GM18517 (cell line): ENCODE measurements around the gene LRRC8C.
"Not testable (repeated sequence)": the region's sequence is repeated elsewhere in the genome, so short reads cannot be mapped to it uniquely, and the experiment has no call there.

Source experiments
- ATAC-seq: cut with Tn5 transposase; IDR thresholded peaks from one replicate; pipeline ENCODE4 v1.9.1; 2021; ENCODE audit warnings: mild to moderate bottlenecking, moderate library complexity; ENCODE audit not compliant: unreplicated experiment

Gene LRRC8C

DNA sequence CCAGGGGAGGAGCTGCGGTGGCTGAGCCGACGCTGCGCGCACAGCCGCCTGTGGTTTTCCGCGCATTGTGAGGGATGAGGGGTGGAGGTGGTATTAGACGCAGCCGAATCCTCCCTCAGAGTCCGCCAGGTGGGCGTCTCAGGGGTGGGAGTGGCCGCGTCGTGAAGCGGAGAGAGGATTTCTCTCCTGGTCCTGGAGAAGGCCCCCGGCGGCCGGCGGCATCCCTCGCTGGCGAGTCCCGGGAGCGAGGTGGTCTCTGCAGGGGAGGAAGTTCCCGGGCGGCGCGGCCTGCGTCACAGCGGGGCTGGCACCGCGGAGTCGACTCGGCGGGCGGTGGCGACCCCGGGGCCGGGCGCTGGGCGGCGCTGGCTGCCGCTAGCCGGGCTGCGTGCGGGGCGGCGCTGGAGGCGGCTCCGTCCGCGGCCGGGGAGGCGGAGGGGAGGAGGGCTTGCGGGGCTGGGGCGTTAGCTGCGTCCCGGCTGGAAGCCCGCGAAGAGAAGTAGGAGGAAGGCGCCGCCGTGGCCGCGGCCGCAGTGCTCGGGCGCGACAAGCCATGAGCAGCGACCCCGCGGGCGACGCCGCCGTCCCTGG is at the start of gene LRRC8C:
Gene LRRC8C, plus strand, starts transcription at position 464 of the 591 bp plus-strand sequence. CDS start 53,354 bp downstream, outside the sequence.
- ATAC-seq, result peak; percentile 84

DNA sequence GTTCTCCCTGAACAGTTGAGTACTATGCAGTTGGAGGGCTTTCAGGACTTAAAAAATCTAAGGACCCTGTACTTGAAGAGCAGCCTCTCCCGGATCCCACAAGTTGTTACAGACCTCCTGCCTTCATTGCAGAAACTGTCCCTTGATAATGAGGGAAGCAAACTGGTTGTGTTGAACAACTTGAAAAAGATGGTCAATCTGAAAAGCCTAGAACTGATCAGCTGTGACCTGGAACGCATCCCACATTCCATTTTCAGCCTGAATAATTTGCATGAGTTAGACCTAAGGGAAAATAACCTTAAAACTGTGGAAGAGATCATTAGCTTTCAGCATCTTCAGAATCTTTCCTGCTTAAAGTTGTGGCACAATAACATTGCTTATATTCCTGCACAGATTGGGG is 48.7 kb upstream of the LRRC8C start:
- no peak for ATAC-seq

DNA sequence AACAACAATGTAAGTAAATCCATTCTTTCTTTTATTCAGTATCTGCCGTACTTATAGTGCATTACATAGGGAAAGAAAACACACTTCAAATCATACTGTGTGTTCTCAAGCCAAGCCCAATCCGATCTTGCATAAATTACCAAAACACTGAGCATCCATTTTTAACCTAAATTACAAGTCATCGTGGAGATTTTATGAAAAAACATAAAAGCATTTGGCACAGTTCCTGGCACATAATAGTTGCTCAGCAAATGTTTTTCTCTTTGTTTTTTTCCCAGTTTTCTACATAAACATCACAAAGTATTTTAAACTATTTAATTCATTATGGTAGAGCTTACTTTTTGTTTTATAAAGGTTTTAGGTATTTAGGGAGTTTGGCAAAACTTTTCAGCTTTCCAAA is 48.1 kb upstream of the LRRC8C start:
- no peak for ATAC-seq

DNA sequence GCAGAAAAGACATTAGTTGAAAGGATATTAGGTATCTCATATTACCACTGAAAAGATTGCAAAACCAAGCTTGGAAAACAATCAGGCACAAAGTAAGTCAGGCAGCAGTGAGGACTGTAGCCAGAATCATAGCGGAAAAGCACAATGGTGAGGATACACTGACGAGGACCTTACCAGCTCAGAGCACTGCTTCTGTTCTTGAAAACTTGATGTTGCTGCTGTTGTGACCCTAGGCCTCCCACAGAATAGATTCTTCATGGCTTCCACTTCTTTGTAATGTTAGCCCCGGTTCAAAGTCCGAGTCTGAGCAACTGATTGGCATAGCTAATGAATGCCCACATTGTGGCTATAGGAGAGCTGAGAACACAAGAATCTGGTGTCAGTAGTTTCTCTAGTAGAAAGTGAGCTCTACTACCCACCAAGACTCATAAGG is 45.2 kb upstream of the LRRC8C start:
- ATAC-seq, result no peak

DNA sequence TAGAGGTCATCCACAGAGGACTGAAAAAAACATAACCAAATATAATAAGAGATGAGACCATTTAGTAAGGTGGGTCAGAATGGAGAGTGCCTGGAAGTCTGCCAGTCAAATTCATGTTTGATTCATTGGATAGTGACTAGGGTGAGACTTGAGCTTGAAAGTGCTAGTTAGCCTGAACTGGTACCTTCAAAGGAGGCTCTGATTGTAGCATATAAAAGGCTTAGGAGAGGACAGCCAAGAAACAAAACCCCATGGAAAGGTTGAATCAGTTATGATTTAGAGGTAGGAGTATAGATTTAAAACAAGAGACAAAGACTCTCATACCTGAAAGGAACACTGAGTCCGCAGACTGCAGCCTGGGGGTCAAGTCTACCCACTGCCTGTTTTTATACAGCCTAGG is 44.4 kb upstream of the LRRC8C start:
- ATAC-seq, result no peak

DNA sequence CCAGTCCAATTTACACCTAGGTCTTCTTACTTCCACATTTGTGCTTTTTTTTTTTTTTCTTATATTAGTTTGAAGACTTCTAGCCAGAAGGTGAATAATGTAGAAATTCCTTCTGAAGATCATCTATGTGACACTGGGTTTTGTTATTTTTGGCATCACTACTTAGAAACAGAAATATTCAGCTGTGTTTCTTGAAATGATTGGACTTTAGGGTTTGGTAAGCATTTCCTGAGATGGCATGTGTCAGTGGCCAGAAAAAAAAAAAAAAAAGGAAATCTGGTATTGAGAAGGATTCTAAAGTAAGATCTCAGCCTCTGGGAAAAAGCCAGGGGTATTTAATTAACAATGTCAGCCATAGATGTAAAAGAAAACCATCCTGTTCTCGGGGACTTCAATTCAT is 43.4 kb upstream of the LRRC8C start:
- no peak for ATAC-seq

DNA sequence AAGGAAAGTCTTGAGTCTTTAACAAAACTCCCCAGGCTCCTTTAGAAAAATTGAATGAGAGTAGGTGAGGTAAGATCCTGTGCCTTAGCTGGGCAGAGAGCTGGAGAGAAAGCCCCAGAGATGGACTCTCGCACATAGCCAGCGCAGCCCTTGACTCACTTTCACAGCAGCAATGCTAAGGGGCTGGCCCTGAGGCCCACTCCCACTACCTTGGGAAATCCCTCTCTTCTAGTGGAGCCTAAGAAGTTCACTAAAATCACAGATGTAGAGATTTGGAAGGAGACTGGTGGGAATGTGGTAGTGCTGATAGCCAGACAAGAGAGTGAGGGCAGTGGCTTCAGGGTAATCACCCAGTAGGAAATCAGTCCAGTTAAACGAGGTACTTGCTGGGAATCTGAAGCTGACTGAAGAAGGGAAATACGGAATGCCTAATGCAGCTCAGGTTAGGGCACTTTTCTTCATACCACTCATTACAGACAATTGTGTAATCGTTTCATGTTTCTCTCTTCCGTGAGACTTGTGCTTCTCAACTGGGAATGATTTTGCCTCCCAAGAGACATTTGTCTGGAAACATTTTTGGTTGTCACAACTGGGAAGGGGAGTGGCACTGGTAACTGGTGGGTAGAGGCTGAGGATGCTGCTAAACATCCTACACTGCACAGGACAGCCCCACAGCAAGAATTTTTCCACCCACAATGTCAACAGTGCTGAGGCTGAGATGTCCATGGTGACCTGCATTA is 42.4 kb upstream of the LRRC8C start:
- ATAC-seq, result no peak

DNA sequence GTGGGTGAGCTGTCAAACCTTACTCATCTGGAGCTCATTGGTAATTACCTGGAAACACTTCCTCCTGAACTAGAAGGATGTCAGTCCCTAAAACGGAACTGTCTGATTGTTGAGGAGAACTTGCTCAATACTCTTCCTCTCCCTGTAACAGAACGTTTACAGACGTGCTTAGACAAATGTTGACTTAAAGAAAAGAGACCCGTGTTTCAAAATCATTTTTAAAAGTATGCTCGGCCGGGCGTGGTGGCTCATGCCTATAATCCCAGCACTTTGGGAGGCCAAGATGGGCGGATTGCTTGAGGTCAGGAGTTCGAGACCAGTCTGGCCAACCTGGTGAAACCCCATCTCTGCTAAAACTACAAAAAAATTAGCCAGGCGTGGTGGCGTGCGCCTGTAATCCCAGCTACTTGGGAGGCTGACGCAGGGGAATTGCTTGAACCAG is 40.0 kb upstream of the LRRC8C start:
- ATAC-seq, result not testable (repeated sequence)

DNA sequence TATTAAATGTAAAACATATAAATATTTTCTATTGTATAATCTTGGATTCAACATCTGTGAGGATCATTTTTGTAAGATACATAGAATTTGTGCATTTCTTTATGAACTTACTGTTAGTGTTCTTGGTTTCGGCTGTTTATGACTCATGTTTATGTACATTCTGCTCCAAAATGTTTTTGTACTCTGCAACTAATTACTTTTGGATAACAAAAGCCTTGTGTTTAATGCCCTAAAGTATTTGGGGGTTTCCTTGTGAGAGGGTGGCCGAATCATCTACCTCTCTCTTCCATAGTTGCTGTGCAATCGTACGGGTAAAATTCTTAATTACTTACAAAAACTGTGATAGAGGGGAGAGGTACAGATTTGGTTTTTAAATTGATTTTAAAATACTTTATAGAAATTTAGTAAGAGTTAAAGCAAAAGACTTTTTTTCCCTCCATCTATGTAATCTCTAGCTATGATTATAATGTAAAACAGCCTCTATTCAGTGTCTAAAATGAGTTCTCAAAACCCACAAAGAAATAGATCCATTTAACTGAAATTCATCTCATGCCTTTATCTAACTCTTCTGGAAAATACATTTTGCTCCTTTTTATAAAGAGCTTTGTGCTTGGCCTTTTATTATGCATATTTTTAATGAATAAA is 38.7 kb upstream of the LRRC8C start:
- ATAC-seq, result no peak

DNA sequence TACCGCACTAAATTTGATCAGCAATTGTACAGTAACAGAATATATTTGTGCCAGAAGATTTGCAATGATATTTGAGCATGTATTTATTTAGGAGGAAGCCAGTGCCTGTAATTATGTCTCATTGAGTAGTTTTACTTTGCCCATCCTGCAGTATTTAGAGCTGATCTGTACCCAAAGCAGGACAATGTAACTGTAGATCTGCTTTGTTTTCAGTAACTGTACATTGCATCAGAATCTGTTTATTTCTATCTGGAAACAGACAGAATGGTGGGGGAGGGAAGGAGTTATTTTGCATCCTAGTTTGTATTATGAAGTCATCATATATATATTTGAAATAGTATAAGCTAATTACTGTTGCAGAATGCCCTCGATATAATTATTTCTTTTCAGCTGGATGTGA is 36.2 kb upstream of the LRRC8C start:
- no peak for ATAC-seq

DNA sequence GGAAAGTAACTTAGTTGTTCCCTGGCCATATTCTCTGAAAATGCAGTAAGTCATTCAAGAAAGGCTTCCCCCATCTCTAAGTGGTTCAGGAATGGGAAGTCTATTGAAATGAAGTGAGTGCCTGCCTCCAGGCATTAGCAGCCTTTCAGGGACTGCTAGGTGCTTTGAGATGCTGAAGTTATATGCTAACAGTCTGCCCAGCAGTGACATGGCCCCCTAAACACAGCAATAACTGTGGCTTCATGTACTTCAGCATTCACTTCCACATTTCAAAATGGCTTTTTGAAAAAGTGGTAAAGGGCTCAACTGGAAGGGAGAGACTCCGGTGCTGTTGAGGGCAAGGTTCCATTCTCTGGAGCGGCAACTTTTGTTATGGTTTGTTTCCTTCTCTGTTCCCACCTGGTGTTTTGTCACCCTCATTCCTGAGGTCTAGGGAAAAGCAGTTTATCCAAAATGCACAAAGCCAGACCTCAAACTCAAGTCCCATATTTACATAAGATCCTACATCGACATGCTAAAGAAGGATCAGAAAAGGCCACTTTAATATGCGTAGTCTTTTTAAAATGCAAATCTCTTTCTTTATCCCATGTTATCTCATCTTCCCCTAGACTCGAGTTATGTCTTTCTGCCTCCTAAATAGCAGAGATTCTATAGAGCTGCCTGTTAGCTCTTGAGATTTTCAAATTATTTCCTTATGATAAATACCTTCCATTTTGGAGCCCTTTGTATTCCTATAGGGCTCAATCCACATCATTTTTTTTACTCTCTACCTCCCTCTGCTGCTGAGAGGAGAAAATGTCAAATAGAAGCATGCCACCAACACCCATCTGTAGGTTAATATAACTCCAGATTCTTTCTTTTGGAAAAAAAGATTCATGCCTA is 34.2 kb upstream of the LRRC8C start:
- ATAC-seq, result peak; percentile 67

DNA sequence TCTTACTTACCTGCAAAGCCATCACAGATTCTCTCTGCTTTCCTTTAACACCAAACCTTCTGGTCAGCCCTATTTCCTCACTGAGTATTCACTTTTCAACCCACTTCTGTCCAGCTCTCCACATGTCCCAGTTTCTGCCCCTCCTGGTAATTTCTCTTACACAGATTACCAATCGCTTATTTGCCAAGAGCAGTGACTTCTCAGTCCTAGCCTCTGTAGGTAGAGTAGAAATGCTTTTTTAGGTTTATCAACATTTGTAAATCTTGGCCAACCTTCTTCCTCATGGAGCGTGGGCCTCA is 33.6 kb upstream of the LRRC8C start:
- no peak for ATAC-seq

DNA sequence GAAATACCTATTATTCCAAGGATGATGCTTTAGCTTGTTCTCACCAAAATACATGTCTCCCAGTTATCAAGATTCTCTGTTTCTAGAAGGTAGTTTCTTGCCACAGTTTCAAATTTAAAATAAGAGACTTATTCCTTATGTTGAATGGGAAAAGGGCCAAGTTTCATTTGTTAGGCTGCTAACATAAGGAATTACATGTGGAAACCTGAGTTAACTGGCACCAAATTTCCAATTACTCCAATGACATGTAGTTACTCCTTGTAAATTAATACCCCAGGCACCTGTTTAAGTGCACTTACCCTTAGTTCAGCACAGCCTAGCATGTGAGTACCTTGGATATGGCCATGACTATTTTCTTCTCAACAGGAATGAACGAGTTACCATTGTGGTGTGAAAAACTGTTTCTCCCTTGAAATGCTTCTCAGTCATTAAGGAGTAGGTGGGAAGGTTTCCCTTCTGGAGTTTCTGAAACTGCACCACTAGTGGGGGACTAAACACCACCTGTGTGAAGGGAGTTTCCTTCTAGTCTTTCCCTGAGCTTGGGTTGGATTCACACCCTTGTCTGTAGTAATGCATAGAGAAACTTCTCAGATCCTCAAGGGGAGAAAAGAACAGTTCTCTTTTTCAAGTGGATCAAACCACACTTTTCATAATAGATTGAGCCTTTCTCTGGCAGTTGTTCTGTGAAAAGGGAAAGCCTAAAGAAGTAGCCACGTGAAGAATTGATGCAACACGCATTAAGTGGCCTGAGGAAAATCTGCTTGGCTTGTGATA is 32.3 kb upstream of the LRRC8C start:
- ATAC-seq, result no peak

DNA sequence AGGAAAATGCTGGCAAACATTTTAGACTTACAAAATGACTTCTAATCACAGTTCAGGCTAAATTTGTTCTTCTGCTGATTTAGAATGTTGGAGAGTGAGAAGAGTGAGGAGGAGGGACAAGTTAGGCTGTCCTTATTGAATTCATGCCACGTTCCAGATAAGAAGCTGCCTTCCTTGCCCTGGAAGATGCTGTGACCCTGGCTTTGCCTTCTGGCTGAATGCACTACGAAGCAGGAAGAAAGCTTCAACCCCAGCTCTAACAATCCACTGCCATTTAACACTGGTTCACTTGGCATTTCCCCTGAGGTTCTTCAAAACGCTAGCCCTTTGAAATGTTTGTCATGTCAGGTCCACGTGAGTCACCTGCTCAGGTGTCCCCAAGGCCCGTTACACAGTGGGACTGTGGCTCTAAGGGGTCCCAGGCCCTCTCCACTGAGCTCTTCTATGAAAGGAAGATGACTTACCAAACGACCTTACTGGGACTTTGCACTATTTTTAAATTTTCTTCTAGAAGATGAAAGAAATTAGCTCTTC is 30.0 kb upstream of the LRRC8C start:
- ATAC-seq, result no peak

DNA sequence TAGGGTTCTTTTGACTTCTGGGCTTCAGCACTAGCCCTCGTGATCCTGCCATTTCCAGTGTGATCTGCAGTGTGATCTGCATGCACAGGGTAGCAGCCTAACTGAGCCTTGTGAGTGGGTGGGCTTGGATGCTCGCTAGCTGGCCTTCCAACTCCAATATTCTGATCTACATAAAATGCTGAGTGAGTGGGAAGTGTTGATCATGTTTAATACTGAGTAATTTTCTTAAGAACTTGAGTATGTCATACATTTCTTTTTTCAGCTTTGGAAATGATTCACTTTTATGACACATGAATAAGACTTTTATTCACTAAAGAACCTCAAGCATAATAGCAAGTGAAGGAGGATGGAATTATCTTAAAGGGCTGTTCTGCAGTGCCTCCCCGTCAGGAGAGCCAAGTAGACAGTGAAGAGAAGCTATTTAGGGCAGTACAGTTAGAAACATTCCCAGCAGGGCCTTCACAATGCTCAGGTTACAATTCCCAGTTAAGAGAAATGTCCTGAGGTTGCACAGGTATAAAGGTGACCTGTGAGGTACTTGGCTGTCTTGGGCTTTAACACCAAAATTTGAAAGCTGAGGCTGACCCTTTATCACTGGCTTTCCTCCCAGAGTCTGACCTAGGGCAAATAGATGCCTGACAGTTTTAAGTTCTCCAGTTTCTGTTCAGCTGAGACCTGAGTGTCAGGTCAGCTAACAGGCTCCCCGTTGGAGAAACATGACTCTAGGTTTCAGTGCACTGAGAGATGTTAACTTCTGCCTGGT is 29.1 kb upstream of the LRRC8C start:
- no peak for ATAC-seq

DNA sequence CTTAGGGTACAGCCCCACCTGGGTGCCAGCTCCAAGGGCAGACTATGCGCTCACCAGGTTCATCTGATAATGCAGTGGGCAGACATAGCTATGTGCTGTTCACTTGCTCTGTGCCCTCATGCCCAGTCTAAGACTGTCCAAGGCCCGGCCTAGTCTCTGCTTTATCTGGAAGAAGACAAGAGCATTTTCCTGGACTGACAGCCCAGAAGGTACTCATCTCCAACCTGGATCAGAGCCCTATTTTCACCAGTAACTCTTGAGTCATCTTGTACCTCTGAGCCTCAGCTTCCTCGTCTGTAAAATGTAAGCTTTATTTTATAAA is 28.5 kb upstream of the LRRC8C start:
- ATAC-seq, result no peak

DNA sequence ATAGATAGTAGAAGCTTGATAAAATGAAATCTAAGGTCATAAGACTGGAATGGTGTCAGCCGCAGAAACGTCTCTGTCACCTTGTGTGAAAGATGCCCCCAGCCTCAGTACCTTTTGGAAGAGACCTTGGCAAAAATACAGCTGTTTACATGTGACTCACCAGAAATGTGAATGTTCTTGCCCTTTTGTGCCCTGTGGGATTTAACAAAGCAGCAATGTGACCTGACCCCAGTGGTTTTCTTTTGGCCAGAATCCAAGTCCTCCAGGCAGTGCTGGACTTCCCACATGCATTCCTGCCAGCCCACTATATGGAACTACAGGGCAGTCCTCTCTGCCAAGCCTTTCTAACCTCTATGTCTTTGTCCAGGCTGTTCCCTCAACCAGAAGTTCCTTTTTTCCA is 27.2 kb upstream of the LRRC8C start:
- no peak for ATAC-seq

DNA sequence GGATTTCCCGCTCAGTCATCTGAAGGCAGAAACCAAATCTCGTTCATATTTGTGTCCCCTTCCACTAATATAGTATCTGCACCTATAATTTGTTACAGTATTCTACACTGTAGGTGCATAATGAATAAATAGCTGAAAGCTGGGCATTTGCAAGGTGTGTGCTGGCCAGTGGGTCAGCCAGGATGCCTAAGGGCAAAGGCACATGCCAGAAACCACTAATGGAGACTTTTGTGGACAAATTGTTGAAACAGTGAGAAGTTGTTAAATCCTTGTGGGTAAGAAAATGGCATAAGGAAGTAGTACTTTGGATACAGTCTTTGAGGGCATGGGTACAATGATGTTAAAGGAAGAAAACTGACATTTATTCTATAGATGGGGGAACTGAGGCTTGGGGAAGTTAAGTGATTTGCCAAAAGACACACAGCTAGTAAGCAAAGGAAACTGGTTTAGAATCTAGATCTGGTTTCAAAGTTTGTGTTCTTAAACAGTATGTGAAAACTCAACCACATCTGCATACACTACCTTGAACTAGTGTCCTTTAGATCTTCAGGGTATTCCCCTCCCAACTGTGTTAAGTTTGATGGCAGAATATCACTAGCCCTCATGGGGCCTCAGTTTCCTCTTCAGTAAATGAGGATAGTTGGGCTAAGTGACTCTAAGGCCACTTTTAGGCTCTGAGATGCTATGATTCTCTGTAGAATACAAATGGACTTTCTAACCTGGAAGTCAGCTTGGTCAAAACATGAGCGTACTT is 26.5 kb upstream of the LRRC8C start:
- ATAC-seq, result no peak

DNA sequence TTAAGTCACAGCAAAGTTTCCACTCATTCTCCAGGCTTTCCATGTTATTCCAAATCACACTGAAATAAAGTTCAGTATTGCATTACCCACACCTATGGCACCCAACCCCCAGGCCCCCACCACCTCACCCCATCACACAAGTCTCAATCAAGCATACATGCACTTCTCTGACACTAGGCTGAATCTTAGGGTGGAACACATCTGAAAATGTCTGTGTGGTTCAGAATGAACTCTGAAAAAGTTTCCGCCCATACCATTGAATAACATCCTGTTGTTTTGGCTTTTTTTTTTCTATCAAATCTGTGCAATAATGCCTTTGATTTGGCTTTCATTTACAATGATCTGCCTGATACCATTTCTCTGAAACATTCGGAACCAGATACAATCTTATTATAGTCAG is 25.8 kb upstream of the LRRC8C start:
- no peak for ATAC-seq
